Parathyroid adenoma (tissue), 2 donors: ENCODE results near the gene SYDE2.

Experiments
- H2AFZ ChIP-seq: fragments of 300-600 bp; sonication (generic); one replicate; pipeline ENCODE4 v1.7.0; 2017; ENCODE audit warnings: antibody characterized with exemption, mild to moderate bottlenecking
- H3K27ac ChIP-seq: fragments of 300-600 bp; sonication (generic); one replicate; pipeline ENCODE4 v1.7.0; 2017
- H3K27me3 ChIP-seq: fragments of 300-600 bp; sonication (generic); one replicate; pipeline ENCODE4 v1.7.0; 2017; ENCODE audit warnings: low read length; ENCODE audit not compliant: control insufficient read depth, insufficient read depth
- H3K36me3 ChIP-seq: fragments of 300-600 bp; sonication (generic); one replicate; pipeline ENCODE4 v1.7.0; 2017; ENCODE audit warnings: low read length; ENCODE audit not compliant: control insufficient read depth, insufficient read depth
- H3K4me1 ChIP-seq: fragments of 300-600 bp; sonication (generic); one replicate; pipeline ENCODE4 v1.7.0; 2017; ENCODE audit warnings: control low read depth
- H3K4me2 ChIP-seq: fragments of 300-600 bp; sonication (generic); one replicate; pipeline ENCODE4 v1.7.0; 2017; ENCODE audit warnings: low read length
- H3K4me3 ChIP-seq: fragments of 300-600 bp; sonication (generic); one replicate; pipeline ENCODE4 v1.7.0; 2017; ENCODE audit warnings: low read depth, low read length
- H3K79me2 ChIP-seq: fragments of 300-600 bp; sonication (generic); one replicate; pipeline ENCODE4 v1.7.0; 2017; ENCODE audit warnings: control low read depth
- H3K9ac ChIP-seq: fragments of 300-600 bp; sonication (generic); one replicate; pipeline ENCODE4 v1.7.0; 2017; ENCODE audit warnings: mild to moderate bottlenecking
- H3K9me3 ChIP-seq: fragments of 300-600 bp; sonication (generic); one replicate; pipeline ENCODE4 v1.7.0; 2017; ENCODE audit warnings: low read length; ENCODE audit not compliant: control insufficient read depth
- TF ChIP-seq, protein P1 (sequence below): fragments of 300-600 bp; sonication (generic); IDR thresholded peaks from one replicate; pipeline ENCODE4 v1.7.0; 2017; ENCODE audit warnings: antibody characterized with exemption, mild to moderate bottlenecking
- donor health status: primary hyperparathyroidism.

SYDE2 gene

DNA sequence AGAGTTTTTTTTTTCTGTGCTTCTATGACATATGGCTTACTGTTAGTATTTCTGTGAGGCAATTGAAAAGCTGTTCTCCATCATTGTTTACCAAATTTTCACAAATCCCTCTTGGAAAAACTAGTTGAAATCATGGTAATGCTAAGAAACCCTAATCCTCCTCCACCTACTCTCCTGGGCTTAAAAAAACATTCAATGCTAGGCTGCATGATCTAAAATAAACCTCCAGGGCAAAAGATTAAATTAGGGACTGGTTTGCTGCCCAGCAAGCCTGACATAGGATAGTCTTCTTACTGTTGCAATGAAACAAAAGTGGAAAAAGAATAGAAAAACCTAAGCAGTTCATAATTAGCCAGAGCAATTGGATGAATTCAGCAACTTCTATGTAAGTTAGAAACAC, 42.6 kb upstream of the SYDE2 start:
- no peaks in the 10 kb centered on the region for H3K9me3 ChIP-seq
- no peak overlapping the region for H3K9ac ChIP-seq
- no peak overlapping the region for H3K4me3 ChIP-seq
- H3K27me3 ChIP-seq, result no peaks in the 10 kb centered on the region
- no peaks in the 10 kb centered on the region for H3K36me3 ChIP-seq
- no peaks in the 10 kb centered on the region for H3K79me2 ChIP-seq
- H2AFZ ChIP-seq, result no peak overlapping the region
- no peaks in the 10 kb centered on the region for H3K4me1 ChIP-seq
- TF ChIP-seq, protein P1, sequence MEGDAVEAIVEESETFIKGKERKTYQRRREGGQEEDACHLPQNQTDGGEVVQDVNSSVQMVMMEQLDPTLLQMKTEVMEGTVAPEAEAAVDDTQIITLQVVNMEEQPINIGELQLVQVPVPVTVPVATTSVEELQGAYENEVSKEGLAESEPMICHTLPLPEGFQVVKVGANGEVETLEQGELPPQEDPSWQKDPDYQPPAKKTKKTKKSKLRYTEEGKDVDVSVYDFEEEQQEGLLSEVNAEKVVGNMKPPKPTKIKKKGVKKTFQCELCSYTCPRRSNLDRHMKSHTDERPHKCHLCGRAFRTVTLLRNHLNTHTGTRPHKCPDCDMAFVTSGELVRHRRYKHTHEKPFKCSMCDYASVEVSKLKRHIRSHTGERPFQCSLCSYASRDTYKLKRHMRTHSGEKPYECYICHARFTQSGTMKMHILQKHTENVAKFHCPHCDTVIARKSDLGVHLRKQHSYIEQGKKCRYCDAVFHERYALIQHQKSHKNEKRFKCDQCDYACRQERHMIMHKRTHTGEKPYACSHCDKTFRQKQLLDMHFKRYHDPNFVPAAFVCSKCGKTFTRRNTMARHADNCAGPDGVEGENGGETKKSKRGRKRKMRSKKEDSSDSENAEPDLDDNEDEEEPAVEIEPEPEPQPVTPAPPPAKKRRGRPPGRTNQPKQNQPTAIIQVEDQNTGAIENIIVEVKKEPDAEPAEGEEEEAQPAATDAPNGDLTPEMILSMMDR, result no peak
- no peak overlapping the region for H3K27ac ChIP-seq
- no peak overlapping the region for H3K4me2 ChIP-seq

DNA sequence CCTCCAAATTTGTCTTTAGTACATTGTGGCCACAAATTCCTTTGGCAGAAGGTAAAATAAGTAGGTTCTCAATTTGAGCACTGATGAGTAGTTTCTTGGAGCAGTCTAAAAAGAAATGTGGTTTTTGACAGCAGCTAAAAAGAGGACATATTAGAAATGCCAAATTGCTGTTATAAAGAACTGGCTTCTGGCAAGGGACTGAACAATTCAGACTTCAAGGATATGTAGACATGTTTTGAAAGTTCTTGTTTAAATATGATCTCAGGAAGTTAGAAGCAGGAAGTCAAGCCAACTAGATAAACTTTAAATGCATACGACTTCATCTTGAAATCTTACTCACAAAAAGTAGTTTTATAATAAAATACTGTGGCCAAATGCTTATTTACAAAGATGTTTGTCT, 39.8 kb upstream of the SYDE2 start:
- peak overlapping the region; percentile 50 for H2AFZ ChIP-seq
- TF ChIP-seq, protein P1, result no peak
- H3K27ac ChIP-seq, result no peak overlapping the region
- H3K27me3 ChIP-seq, result no peaks in the 10 kb centered on the region
- H3K9me3 ChIP-seq, result no peaks in the 10 kb centered on the region
- H3K4me3 ChIP-seq, result no peak overlapping the region
- no peak overlapping the region for H3K9ac ChIP-seq
- H3K36me3 ChIP-seq, result no peaks in the 10 kb centered on the region
- no peaks in the 10 kb centered on the region for H3K4me1 ChIP-seq
- H3K79me2 ChIP-seq, result no peaks in the 10 kb centered on the region
- no peak overlapping the region for H3K4me2 ChIP-seq

DNA sequence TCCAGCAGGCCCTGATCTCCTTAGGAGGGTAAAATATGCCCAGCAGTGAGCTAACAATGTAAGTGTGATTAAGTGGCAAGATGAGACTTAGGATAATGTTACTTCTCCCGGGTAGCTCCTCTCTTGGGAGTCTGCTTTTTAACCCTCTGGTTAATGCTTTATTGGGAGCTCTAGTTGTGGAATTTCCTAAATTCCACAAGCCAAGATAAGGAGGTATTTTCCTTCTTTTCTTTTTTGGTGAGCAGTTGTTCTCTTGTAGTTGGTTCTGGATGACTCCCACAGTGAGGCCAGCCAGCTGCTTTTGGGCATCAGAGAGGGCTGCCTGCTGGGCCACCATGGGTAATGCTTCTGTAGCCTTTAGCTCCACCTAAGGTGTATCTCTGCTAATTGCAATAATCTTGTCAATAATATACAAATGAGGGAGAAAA, 39.4 kb upstream of the SYDE2 start:
- H3K27ac ChIP-seq, result no peak overlapping the region
- no peak overlapping the region for H3K4me3 ChIP-seq
- peak overlapping the region; percentile 50 for H2AFZ ChIP-seq
- no peaks in the 10 kb centered on the region for H3K36me3 ChIP-seq
- H3K27me3 ChIP-seq, result no peaks in the 10 kb centered on the region
- H3K4me2 ChIP-seq, result no peak overlapping the region
- TF ChIP-seq, protein P1, result peak; percentile 14
- H3K79me2 ChIP-seq, result no peaks in the 10 kb centered on the region
- no peaks in the 10 kb centered on the region for H3K4me1 ChIP-seq
- H3K9ac ChIP-seq, result no peak overlapping the region
- no peaks in the 10 kb centered on the region for H3K9me3 ChIP-seq

DNA sequence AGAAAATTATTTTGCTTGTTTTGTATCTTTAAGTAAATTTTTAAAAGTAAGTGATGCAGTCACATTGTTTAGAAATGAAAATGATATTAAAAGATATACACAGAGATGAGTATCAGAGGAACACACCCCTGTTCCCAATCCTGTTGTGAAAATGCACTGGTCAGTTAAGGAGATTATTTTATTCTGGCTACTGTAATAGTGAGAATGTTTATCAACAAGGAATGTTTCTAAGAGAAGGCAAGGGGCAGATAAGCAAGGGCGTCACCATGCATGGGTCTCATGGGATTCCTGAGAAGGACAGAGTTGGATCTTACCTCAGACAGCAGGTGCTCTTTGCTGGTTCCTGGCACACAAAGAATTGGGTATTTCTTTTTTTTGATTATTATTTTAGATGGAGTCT, 36.8 kb upstream of the SYDE2 start:
- H3K4me3 ChIP-seq, result no peak overlapping the region
- no peak overlapping the region for H3K27ac ChIP-seq
- no peak overlapping the region for H3K9ac ChIP-seq
- TF ChIP-seq, protein P1, result no peak
- no peak overlapping the region for H3K4me2 ChIP-seq
- no peaks in the 10 kb centered on the region for H3K36me3 ChIP-seq
- H3K4me1 ChIP-seq, result no peaks in the 10 kb centered on the region
- no peaks in the 10 kb centered on the region for H3K79me2 ChIP-seq
- H3K27me3 ChIP-seq, result no peaks in the 10 kb centered on the region
- no peak overlapping the region for H2AFZ ChIP-seq
- H3K9me3 ChIP-seq, result no peaks in the 10 kb centered on the region

DNA sequence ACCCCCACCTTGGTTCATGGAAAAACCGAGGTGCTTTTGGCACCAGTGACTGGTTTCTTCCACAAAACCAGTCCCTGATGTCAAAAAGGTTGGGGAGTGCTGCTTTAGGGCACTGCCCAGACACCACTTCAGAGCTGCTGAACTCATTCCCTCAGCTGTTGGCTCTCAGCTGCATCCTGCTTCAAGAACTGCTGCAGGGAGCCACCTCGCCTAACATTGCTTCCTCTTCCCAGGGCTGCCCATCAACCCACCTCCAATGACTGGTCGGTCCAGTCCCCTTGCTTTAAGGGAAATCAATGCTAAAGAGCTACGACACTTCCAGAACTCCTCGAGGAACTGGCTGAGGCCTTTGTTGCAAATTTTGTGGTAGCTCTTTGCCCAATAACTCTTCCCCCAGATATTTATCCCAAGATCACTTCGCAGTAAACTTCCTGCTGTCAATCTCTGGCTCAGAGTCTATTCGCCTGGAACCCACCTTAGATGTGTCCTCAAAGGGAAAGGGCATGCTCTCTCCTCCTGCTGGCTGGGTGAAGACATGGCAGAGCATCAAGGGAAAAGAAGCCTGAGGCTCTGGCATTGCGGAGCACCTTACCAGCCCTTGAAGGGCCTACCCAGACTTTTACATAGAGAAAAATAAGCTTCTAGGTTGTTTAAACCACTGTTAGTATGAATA, 29.6 kb upstream of the SYDE2 start:
- Histone ChIP-seq H3K27me3 (no peaks in the 10 kb centered on the region), H3K36me3 (no peaks in the 10 kb centered on the region), H3K4me1 (peaks cover 6% of the 10 kb centered on the region), H3K9ac (no peak overlapping the region), H3K4me2 (no peak overlapping the region), H3K9me3 (no peaks in the 10 kb centered on the region), H3K4me3 (no peak overlapping the region), H2AFZ (no peak overlapping the region), H3K79me2 (no peaks in the 10 kb centered on the region), H3K27ac (no peak overlapping the region)
- TF ChIP-seq, protein P1, result no peak
